HepG2 (cell line): ENCODE measurements around the gene CCDC30. TPM values are rescaled to one million over a fixed set of nuclear protein-coding genes. Genes with fewer than 3 reads are reported as not detected.

ENCODE experiments used
- ATRX ChIP-seq: sonication (generic); formaldehyde crosslinking; IDR thresholded peaks from 2 replicates; pipeline ENCODE4 v1.4.0; 2020; ENCODE audit warnings: missing genetic modification reagents, borderline replicate concordance
- CHCHD3 ChIP-seq: sonication (generic); formaldehyde crosslinking; IDR thresholded peaks from 2 replicates; pipeline ENCODE4 v1.8.0; 2022; ENCODE audit warnings: mild to moderate bottlenecking, missing genetic modification reagents, moderate library complexity
- EEA1 ChIP-seq: sonication (generic); formaldehyde crosslinking; IDR thresholded peaks from 2 replicates; pipeline ENCODE4 v1.5.1; 2020; ENCODE audit warnings: mild to moderate bottlenecking, missing genetic modification reagents, borderline replicate concordance
- FOXO1 ChIP-seq: sonication (generic); formaldehyde crosslinking; IDR thresholded peaks from 2 replicates; pipeline ENCODE4 v1.4.0; 2020; ENCODE audit warnings: missing genetic modification reagents
- GZF1 ChIP-seq: sonication (generic); formaldehyde crosslinking; IDR thresholded peaks from 2 replicates; pipeline ENCODE4 v1.5.1; 2020; ENCODE audit warnings: mild to moderate bottlenecking, missing genetic modification reagents
- NFE2 ChIP-seq: sonication (generic); formaldehyde crosslinking; IDR thresholded peaks from 2 replicates; pipeline ENCODE4 v1.4.0; 2020; ENCODE audit warnings: missing genetic modification reagents
- NFRKB ChIP-seq: fragments of 450-650 bp; IDR thresholded peaks from 2 replicates; pipeline ENCODE4 v1.6.1; 2017
- NR1H2 ChIP-seq: sonication (generic); formaldehyde crosslinking; IDR thresholded peaks from 2 replicates; pipeline ENCODE4 v1.8.1; 2022; ENCODE audit warnings: low read depth, missing genetic modification reagents, borderline replicate concordance
- NR3C1 ChIP-seq: sonication (generic); formaldehyde crosslinking; IDR thresholded peaks from 2 replicates; pipeline ENCODE4 v1.4.0; 2020; ENCODE audit warnings: missing genetic modification reagents
- RFXAP ChIP-seq: sonication (generic); formaldehyde crosslinking; IDR thresholded peaks from 2 replicates; pipeline ENCODE4 v1.4.0; 2020; ENCODE audit warnings: missing genetic modification reagents, borderline replicate concordance
- RXRB ChIP-seq: IDR thresholded peaks from 2 replicates; pipeline ENCODE4 v1.6.1; 2016; ENCODE audit warnings: borderline replicate concordance, missing genetic modification reagents, missing compliant biosample characterization
- SIX4 ChIP-seq: sonication (generic); formaldehyde crosslinking; IDR thresholded peaks from 2 replicates; pipeline ENCODE4 v1.4.0; 2020; ENCODE audit warnings: missing genetic modification reagents
- SNRNP70 ChIP-seq: fragments of 200-400 bp; formaldehyde crosslinking; IDR thresholded peaks from 2 replicates; pipeline ENCODE4 v1.6.1; 2017; ENCODE audit warnings: mild to moderate bottlenecking, low read depth, low read length, moderate library complexity
- ZNF260 ChIP-seq: sonication (generic); formaldehyde crosslinking; IDR thresholded peaks from 2 replicates; pipeline ENCODE4 v1.4.0; 2020; ENCODE audit warnings: missing genetic modification reagents, low read depth, mild to moderate bottlenecking, borderline replicate concordance
- ZNF431 ChIP-seq: sonication (generic); formaldehyde crosslinking; IDR thresholded peaks from 2 replicates; pipeline ENCODE4 v1.9.0; 2022; ENCODE audit warnings: missing genetic modification reagents, low read depth, mild to moderate bottlenecking, borderline replicate concordance
- ZNF605 ChIP-seq: sonication (generic); formaldehyde crosslinking; IDR thresholded peaks from 2 replicates; pipeline ENCODE4 v1.8.0; 2022; ENCODE audit warnings: mild to moderate bottlenecking, missing genetic modification reagents
- ZNF615 ChIP-seq: sonication (generic); formaldehyde crosslinking; IDR thresholded peaks from 2 replicates; pipeline ENCODE4 v1.5.0; 2020; ENCODE audit warnings: mild to moderate bottlenecking, missing genetic modification reagents, borderline replicate concordance
- ZNF619 ChIP-seq: sonication (generic); formaldehyde crosslinking; IDR thresholded peaks from 2 replicates; pipeline ENCODE4 v1.4.0; 2020; ENCODE audit warnings: mild to moderate bottlenecking, missing genetic modification reagents
- ZNF75D ChIP-seq: sonication (generic); formaldehyde crosslinking; IDR thresholded peaks from 2 replicates; pipeline ENCODE4 v1.8.1; 2023; ENCODE audit warnings: missing genetic modification reagents, mild to moderate bottlenecking, borderline replicate concordance
- ZNF850 ChIP-seq: sonication (generic); formaldehyde crosslinking; conservative IDR thresholded peaks from 2 replicates; pipeline ENCODE4 v1.9.0; 2021; ENCODE audit warnings: mild to moderate bottlenecking, missing genetic modification reagents
- polyA plus RNA-seq, 8 experiments: library from polyadenylated mRNA; depleted of rRNA in 3 of 8; stranded (reverse) in 7 of 8; unstranded in 1 of 8; fragments of >200 nt; fragmentation: Illumina TruSeq in 4 of 8; extraction: Trizol in 4 of 8; gene quantifications; 2 replicates each; pipeline versions ENCODE4 v1.2.1 to v1.2.3, GENCODE V29; 2011 to 2016; ENCODE audit warnings: low read depth in 4 of 8, missing spikeins in 1 of 8, mixed read lengths in 1 of 8; ENCODE audit not compliant: insufficient read depth in 1 of 8
- total RNA-seq, 5 experiments: library from RNA; depleted of rRNA; stranded (reverse); fragments of >200 nt; fragmentation: Illumina TruSeq; extraction: Trizol; gene quantifications; 2 replicates each; pipeline ENCODE4 v1.2.3, GENCODE V29; 2016; ENCODE audit warnings: low read depth in 1 of 5
- TF ChIP-seq, protein P1 (sequence below): IDR thresholded peaks from 2 replicates; pipeline ENCODE4 v1.6.1; 2016; ENCODE audit warnings: control low read depth
- TF ChIP-seq, protein P2 (sequence below): IDR thresholded peaks from 2 replicates; pipeline ENCODE4 v1.6.1; 2016
- TF ChIP-seq, protein P3 (sequence below): sonication (generic); formaldehyde crosslinking; IDR thresholded peaks from 2 replicates; pipeline ENCODE4 v1.8.0; 2022; ENCODE audit warnings: missing genetic modification reagents, mild to moderate bottlenecking, inconsistent platforms, borderline replicate concordance
- TF ChIP-seq, protein P4 (sequence below): sonication (generic); formaldehyde crosslinking; conservative IDR thresholded peaks from 2 replicates; pipeline ENCODE4 v1.4.0; 2020; ENCODE audit warnings: missing genetic modification reagents
- TF ChIP-seq, protein P5 (sequence below): sonication (generic); formaldehyde crosslinking; IDR thresholded peaks from 2 replicates; pipeline ENCODE4 v1.5.0; 2020; ENCODE audit warnings: mild to moderate bottlenecking, missing genetic modification reagents, borderline replicate concordance

The CCDC30 gene
- total and polyA plus RNA-seq, 2 of the 13 experiments (the other 11 are each of a cell fraction or from before 2014, with no cell fraction given), result 0.25 to 0.77 TPM

GRCh38 chr1:42456754-42457089, 6.4 kb upstream of the CCDC30 start (continued):
- no peak for TF ChIP-seq EEA1 (CRISPR knock-in tag)
- TF ChIP-seq GZF1 (CRISPR knock-in tag), result no peak
- no peak for TF ChIP-seq NR3C1 (CRISPR knock-in tag)
- no peak for TF ChIP-seq ZNF619 (CRISPR knock-in tag)
- TF ChIP-seq, protein P1, sequence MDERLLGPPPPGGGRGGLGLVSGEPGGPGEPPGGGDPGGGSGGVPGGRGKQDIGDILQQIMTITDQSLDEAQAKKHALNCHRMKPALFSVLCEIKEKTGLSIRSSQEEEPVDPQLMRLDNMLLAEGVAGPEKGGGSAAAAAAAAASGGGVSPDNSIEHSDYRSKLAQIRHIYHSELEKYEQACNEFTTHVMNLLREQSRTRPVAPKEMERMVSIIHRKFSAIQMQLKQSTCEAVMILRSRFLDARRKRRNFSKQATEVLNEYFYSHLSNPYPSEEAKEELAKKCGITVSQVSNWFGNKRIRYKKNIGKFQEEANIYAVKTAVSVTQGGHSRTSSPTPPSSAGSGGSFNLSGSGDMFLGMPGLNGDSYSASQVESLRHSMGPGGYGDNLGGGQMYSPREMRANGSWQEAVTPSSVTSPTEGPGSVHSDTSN (CRISPR knock-in tag), result no peak
- TF ChIP-seq ATRX (CRISPR knock-in tag), result no peak
- TF ChIP-seq, protein P2, sequence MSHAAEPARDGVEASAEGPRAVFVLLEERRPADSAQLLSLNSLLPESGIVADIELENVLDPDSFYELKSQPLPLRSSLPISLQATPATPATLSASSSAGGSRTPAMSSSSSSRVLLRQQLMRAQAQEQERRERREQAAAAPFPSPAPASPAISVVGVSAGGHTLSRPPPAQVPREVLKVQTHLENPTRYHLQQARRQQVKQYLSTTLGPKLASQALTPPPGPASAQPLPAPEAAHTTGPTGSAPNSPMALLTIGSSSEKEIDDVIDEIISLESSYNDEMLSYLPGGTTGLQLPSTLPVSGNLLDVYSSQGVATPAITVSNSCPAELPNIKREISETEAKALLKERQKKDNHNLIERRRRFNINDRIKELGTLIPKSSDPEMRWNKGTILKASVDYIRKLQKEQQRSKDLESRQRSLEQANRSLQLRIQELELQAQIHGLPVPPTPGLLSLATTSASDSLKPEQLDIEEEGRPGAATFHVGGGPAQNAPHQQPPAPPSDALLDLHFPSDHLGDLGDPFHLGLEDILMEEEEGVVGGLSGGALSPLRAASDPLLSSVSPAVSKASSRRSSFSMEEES (CRISPR knock-in tag), result no peak
- TF ChIP-seq ZNF605 (CRISPR knock-in tag), result no peak
- TF ChIP-seq FOXO1 (CRISPR knock-in tag), result 0 out of 2 replicates have a peak, but pooled peaks have one; percentile 7
- no peak for TF ChIP-seq ZNF431 (CRISPR knock-in tag)
- TF ChIP-seq, protein P3, sequence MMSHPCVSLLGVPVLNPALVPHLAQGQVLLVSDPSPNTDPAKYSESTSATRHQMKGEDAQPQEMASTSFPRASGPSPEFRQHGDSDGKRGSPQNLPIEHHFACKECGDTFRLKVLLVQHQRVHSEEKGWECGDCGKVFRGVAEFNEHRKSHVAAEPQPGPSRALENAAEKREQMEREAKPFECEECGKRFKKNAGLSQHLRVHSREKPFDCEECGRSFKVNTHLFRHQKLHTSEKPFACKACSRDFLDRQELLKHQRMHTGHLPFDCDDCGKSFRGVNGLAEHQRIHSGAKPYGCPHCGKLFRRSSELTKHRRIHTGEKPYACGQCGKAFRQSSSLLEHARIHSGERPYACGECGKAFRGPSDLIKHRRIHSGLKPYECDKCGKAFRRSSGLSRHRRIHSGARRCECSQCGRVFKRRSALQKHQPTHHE (CRISPR knock-in tag), result peak; percentile 22; the same call in 1 of the 2 replicates
- TF ChIP-seq ZNF75D, result no peak
- TF ChIP-seq, protein P4, sequence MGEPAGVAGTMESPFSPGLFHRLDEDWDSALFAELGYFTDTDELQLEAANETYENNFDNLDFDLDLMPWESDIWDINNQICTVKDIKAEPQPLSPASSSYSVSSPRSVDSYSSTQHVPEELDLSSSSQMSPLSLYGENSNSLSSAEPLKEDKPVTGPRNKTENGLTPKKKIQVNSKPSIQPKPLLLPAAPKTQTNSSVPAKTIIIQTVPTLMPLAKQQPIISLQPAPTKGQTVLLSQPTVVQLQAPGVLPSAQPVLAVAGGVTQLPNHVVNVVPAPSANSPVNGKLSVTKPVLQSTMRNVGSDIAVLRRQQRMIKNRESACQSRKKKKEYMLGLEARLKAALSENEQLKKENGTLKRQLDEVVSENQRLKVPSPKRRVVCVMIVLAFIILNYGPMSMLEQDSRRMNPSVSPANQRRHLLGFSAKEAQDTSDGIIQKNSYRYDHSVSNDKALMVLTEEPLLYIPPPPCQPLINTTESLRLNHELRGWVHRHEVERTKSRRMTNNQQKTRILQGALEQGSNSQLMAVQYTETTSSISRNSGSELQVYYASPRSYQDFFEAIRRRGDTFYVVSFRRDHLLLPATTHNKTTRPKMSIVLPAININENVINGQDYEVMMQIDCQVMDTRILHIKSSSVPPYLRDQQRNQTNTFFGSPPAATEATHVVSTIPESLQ (CRISPR knock-in tag), result no peak
- TF ChIP-seq ZNF615 (CRISPR knock-in tag), result no peak
- TF ChIP-seq NR1H2 (CRISPR knock-in tag), result no peak
- TF ChIP-seq NFE2 (CRISPR knock-in tag), result no peak
- no peak for TF ChIP-seq ZNF850 (CRISPR knock-in tag)
- no peak for TF ChIP-seq SNRNP70
- TF ChIP-seq RFXAP, result 0 out of 2 replicates have a peak, but pooled peaks have one; percentile 13
- no peak for TF ChIP-seq SIX4
- peak; percentile 5; the same call in 1 of the 2 replicates for TF ChIP-seq RXRB (CRISPR knock-in tag)
- TF ChIP-seq CHCHD3 (CRISPR knock-in tag), result no peak
- no peak for TF ChIP-seq NFRKB
- no peak for TF ChIP-seq ZNF260 (CRISPR knock-in tag)
- TF ChIP-seq, protein P5, sequence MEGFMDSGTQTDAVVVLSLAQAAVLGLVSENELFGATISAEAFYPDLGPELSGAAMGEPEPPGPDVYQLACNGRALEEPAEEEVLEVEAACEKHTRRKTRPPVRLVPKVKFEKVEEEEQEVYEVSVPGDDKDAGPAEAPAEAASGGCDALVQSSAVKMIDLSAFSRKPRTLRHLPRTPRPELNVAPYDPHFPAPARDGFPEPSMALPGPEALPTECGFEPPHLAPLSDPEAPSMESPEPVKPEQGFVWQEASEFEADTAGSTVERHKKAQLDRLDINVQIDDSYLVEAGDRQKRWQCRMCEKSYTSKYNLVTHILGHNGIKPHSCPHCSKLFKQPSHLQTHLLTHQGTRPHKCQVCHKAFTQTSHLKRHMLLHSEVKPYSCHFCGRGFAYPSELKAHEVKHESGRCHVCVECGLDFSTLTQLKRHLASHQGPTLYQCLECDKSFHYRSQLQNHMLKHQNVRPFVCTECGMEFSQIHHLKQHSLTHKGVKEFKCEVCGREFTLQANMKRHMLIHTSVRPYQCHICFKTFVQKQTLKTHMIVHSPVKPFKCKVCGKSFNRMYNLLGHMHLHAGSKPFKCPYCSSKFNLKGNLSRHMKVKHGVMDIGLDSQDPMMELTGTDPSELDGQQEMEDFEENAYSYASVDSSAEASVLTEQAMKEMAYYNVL (CRISPR knock-in tag), result 0 out of 2 replicates have a peak, but pooled peaks have one; percentile 28
